Fibroblast of lung (primary cell): Measurements from ENCODE around the gene ERBB2. TPM values are rescaled to one million over a fixed set of nuclear protein-coding genes. Genes with fewer than 3 reads are reported as not detected.

ENCODE experiments used
- DNase-seq, 2 donors: peaks; one replicate each; pipeline versions ENCODE4 v3.0.0 to v3.0.0-alpha.2; 2010; ENCODE audit warnings: low read depth in 2 of 2
- H2AFZ ChIP-seq: 2 replicates; pipeline ENCODE4 v1.5.1; 2012; ENCODE audit warnings: low read length, control low read depth, inconsistent platforms
- H3K27ac ChIP-seq: 2 replicates; pipeline ENCODE4 v1.5.1; 2011; ENCODE audit warnings: low read length, control low read depth; ENCODE audit not compliant: insufficient read depth
- H3K27me3 ChIP-seq: 2 replicates; pipeline ENCODE4 v1.5.1; 2011; ENCODE audit warnings: mild to moderate bottlenecking, low read length; ENCODE audit not compliant: control insufficient read depth, insufficient read depth
- H3K36me3 ChIP-seq: 2 replicates; pipeline ENCODE4 v1.5.1; 2011; ENCODE audit warnings: low read length; ENCODE audit not compliant: control insufficient read depth, insufficient read depth
- H3K4me1 ChIP-seq: 2 replicates; pipeline ENCODE4 v1.5.1; 2011; ENCODE audit warnings: low read length; ENCODE audit not compliant: control insufficient read depth, insufficient read depth; ENCODE audit errors: extremely low read depth
- H3K4me2 ChIP-seq: 2 replicates; pipeline ENCODE4 v1.5.1; 2011; ENCODE audit warnings: low read length, control low read depth; ENCODE audit not compliant: insufficient read depth; ENCODE audit errors: extremely low read depth
- H3K4me3 ChIP-seq, 4 experiments: fragments of 200-600 bp in 1 of 4; sonication (generic) in 1 of 4; replicated peaks in 1 of 4; 2 replicates each; pipeline ENCODE4 v1.5.1; 2011 to 2016; ENCODE audit warnings: low read length in 4 of 4, low read depth in 3 of 4, mild to moderate bottlenecking in 3 of 4, control low read depth in 2 of 4, inconsistent platforms in 1 of 4, mixed read lengths in 1 of 4; ENCODE audit not compliant: insufficient read depth in 1 of 4; ENCODE audit errors: control extremely low read depth in 1 of 4
- H3K79me2 ChIP-seq: 2 replicates; pipeline ENCODE4 v1.5.1; 2012; ENCODE audit warnings: mild to moderate bottlenecking, low read length, inconsistent platforms; ENCODE audit not compliant: control insufficient read depth, insufficient read depth
- H3K9ac ChIP-seq: 2 replicates; pipeline ENCODE4 v1.5.1; 2011; ENCODE audit warnings: mild to moderate bottlenecking, low read length, control low read depth; ENCODE audit not compliant: insufficient read depth
- H3K9me3 ChIP-seq: 2 replicates; pipeline ENCODE4 v1.5.1; 2012; ENCODE audit warnings: low read depth, low read length; ENCODE audit not compliant: control insufficient read depth, insufficient read depth
- H4K20me1 ChIP-seq: 2 replicates; pipeline ENCODE4 v1.5.1; 2011; ENCODE audit warnings: low read length; ENCODE audit not compliant: control insufficient read depth, insufficient read depth; ENCODE audit errors: extremely low read depth
- EZH2 ChIP-seq: IDR thresholded peaks from 2 replicates; pipeline ENCODE4 v1.5.1; 2012; ENCODE audit warnings: low read length, control low read depth, mild to moderate bottlenecking; ENCODE audit errors: missing control alignments
- polyA plus RNA-seq, 2 donors: library from polyadenylated mRNA; depleted of rRNA in 1 of 2; stranded (reverse) in 1 of 2; unstranded in 1 of 2; fragments of >200 nt; gene quantifications; 2 replicates each; pipeline ENCODE4 v1.2.1, GENCODE V29; 2011 to 2012; ENCODE audit warnings: missing spikeins in 1 of 2
- total RNA-seq: library from RNA; depleted of rRNA; stranded (reverse); fragments of >200 nt; gene quantifications from 2 replicates; pipeline ENCODE4 v1.2.1, GENCODE V29; 2014
- TF ChIP-seq, protein P1 (sequence below), 2 donors: IDR thresholded peaks in 1 of 2; conservative IDR thresholded peaks in 1 of 2; 1 replicate in 1 of 2; 2 replicates in 1 of 2; pipeline ENCODE4 v1.5.1; 2011 to 2012; ENCODE audit warnings: low read length in 2 of 2, control low read depth in 1 of 2, inconsistent platforms in 1 of 2, low read depth in 1 of 2, mild to moderate bottlenecking in 1 of 2

The ERBB2 gene
- total and polyA plus RNA-seq, 2 donors (not counting 1 experiment from before 2014, with no cell fraction given): 24.7 to 33.9 TPM

DNA sequence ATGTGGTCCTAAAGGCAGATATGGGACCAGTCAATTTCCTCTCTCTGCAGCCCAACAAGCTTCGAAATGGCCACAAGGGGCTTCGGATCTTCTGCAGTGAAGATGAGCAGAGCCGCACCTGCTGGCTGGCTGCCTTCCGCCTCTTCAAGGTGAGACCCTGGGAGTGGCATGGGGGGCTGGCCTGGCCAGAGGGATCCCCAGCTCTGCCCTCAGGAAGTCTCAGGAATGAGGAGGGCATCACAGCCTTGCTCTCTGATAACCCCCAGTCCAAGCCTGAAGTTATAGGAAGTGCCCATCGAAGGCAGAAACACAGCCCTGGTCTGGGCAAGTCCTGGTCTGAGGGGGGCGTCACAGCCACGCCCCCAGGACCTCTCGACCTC, 45.0 kb downstream of the ERBB2 start:
- DNase-seq: no peak
- Histone ChIP-seq H3K4me3 (no peak overlapping the region), H3K27me3 (peaks cover 2% of the 10 kb centered on the region), H3K79me2 (no peaks in the 10 kb centered on the region), H4K20me1 (no peaks in the 10 kb centered on the region), H3K9me3 (no peaks in the 10 kb centered on the region), H3K36me3 (no peaks in the 10 kb centered on the region), H3K4me2 (no peak overlapping the region), H3K9ac (no peak overlapping the region), H2AFZ (no peak overlapping the region), H3K4me1 (peaks cover 6% of the 10 kb centered on the region), H3K27ac (no peak overlapping the region)
- no peak for TF ChIP-seq EZH2
- TF ChIP-seq, protein P1, sequence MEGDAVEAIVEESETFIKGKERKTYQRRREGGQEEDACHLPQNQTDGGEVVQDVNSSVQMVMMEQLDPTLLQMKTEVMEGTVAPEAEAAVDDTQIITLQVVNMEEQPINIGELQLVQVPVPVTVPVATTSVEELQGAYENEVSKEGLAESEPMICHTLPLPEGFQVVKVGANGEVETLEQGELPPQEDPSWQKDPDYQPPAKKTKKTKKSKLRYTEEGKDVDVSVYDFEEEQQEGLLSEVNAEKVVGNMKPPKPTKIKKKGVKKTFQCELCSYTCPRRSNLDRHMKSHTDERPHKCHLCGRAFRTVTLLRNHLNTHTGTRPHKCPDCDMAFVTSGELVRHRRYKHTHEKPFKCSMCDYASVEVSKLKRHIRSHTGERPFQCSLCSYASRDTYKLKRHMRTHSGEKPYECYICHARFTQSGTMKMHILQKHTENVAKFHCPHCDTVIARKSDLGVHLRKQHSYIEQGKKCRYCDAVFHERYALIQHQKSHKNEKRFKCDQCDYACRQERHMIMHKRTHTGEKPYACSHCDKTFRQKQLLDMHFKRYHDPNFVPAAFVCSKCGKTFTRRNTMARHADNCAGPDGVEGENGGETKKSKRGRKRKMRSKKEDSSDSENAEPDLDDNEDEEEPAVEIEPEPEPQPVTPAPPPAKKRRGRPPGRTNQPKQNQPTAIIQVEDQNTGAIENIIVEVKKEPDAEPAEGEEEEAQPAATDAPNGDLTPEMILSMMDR (conservative IDR thresholded peaks at IDR 0.05 in 1 of 2, IDR thresholded peaks at IDR 0.05 in 1 of 2; ENCODE audit: low read depth in 1 of 2, low read length in 2 of 2): no peak

DNA sequence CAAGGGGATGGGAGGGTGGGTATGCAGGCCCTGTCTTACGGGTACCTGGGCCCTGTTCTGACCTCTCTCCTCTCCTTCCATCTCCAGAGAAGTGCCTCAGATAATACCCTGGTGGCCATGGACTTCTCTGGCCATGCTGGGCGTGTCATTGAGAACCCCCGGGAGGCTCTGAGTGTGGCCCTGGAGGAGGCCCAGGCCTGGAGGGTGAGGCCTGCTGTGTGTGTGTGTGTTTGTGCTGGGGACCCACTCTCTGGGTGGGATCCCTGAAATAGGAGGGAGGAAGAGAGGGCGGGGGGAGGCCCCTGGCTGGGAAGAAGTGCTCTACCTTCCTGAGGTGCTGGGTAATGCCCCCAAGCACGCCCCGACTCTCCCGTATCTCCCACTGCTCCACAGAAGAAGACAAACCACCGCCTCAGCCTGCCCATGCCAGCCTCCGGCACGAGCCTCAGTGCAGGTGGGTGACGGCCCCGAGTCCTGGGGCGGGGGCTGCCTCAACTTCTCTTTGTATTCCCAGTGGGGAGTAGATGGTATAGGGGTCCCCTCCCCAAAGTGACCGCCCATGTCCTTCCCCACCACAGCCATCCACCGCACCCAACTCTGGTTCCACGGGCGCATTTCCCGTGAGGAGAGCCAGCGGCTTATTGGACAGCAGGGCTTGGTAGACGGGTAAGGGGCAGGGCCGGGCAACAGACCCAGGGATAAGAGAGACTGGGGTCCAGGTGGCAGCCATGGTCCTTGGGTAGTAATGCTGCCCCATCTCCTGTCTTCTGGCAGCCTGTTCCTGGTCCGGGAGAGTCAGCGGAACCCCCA, 45.7 kb downstream of the ERBB2 start:
- Histone ChIP-seq H2AFZ (no peak overlapping the region), H3K9me3 (no peaks in the 10 kb centered on the region), H3K4me1 (no peaks in the 10 kb centered on the region), H4K20me1 (no peaks in the 10 kb centered on the region), H3K36me3 (no peaks in the 10 kb centered on the region), H3K27me3 (peaks cover 2% of the 10 kb centered on the region), H3K27ac (no peak overlapping the region), H3K9ac (no peak overlapping the region), H3K79me2 (no peaks in the 10 kb centered on the region), H3K4me2 (no peak overlapping the region), H3K4me3 (no peak overlapping the region)
- no peak for DNase-seq
- TF ChIP-seq EZH2: no peak
- TF ChIP-seq, protein P1 (conservative IDR thresholded peaks at IDR 0.05 in 1 of 2, IDR thresholded peaks at IDR 0.05 in 1 of 2; ENCODE audit: low read depth in 1 of 2, low read length in 2 of 2): no peak

DNA sequence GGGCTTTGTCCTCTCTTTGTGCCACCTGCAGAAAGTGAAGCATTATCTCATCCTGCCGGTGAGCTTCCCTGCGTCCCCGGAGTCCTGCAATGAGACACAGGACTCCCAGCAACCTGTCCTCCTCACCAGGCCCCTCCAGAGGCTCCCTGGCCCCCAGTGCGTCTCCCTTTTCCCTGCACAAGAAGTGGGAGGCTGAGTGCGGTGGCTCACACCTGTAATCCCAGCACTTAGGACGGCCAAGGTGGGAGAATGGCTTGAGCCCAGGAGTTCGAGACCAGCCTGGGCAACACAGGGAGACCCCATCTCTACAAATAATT, 46.2 kb downstream of the ERBB2 start:
- DNase-seq: no peak
- H4K20me1 ChIP-seq: no peaks in the 10 kb centered on the region
- H3K79me2 ChIP-seq: no peaks in the 10 kb centered on the region
- H3K36me3 ChIP-seq: no peaks in the 10 kb centered on the region
- H3K4me1 ChIP-seq: no peaks in the 10 kb centered on the region
- no peak overlapping the region for H2AFZ ChIP-seq
- no peak overlapping the region for H3K27ac ChIP-seq
- H3K27me3 ChIP-seq: peaks cover 2% of the 10 kb centered on the region
- H3K4me2 ChIP-seq: no peak overlapping the region
- H3K9me3 ChIP-seq: no peaks in the 10 kb centered on the region
- H3K9ac ChIP-seq: no peak overlapping the region
- H3K4me3 ChIP-seq: no peak overlapping the region
- TF ChIP-seq, protein P1 (conservative IDR thresholded peaks at IDR 0.05 in 1 of 2, IDR thresholded peaks at IDR 0.05 in 1 of 2; ENCODE audit: low read depth in 1 of 2, low read length in 2 of 2): no peak
- no peak for TF ChIP-seq EZH2
